Brain microvascular endothelial cell (primary cell): ENCODE measurements around the gene MLLT1.

Source experiments
- DNase-seq: peaks from one replicate; pipeline ENCODE4 v3.0.0-alpha.2; 2020
- H3K27ac ChIP-seq: fragments of 250-450 bp; sonication (Bioruptor Pico); 2 replicates; pipeline ENCODE4 v1.5.1; 2020; ENCODE audit warnings: mild to moderate bottlenecking, moderate library complexity
- H3K27me3 ChIP-seq: fragments of 250-450 bp; sonication (Bioruptor Pico); replicated peaks from 2 replicates; pipeline ENCODE4 v1.5.1; 2020; ENCODE audit warnings: mild to moderate bottlenecking
- H3K36me3 ChIP-seq: fragments of 250-450 bp; sonication (Bioruptor Pico); replicated peaks from 2 replicates; pipeline ENCODE4 v1.5.1; 2020; ENCODE audit warnings: mild to moderate bottlenecking
- H3K4me3 ChIP-seq: 2 replicates; pipeline ENCODE4 v1.5.1; 2011; ENCODE audit warnings: low read depth, mild to moderate bottlenecking, control low read depth, low read length, moderate library complexity
- in situ Hi-C: cut with HindIII; loops from 2 replicates; pipeline ENCODE4 v1.10.0; 2017; ENCODE audit warnings: low sequenced_read_pairs, low pct_ligation_motif_present
- TF ChIP-seq, protein P1 (sequence below): IDR thresholded peaks from 2 replicates; pipeline ENCODE4 v1.5.1; 2011; ENCODE audit warnings: low read depth, mild to moderate bottlenecking, moderate library complexity, low read length, control low read depth, inconsistent platforms; ENCODE audit errors: missing control alignments

MLLT1 gene

DNA sequence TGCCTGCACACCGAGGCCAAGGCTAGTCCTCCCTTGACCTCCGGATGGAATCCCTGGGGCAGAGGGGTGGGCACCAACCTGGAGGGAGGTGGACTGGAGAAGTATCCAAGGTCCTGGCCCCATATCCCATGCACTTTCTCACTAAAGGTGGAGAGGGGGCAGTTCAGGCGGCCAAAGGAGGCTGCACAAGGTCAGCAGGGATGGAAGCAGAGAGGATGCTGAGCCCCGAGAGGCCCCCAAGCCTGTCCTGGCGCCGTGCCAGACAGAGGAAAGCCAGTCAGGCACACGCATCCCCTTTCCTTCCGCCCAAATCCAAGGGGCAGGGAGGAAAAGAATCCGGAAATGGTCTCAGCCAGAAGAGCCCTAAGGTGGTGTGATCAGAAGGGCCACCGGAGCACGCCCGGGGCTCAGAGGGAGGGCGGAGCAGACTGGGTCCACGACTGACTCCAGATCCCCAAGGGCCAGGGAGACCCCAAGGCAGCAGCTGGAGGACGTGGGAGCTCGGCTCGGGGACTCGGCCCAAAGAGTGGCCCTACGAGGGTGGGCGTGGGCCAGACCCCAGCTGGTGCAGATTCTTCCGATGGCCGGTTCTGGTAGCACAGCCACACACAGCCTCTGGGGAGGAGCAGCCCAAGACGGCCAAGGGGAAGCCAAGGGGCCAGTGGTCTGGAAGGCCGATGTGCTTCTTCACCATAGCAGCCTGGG, 60.0 kb downstream of the MLLT1 start:
- TF ChIP-seq, protein P1, sequence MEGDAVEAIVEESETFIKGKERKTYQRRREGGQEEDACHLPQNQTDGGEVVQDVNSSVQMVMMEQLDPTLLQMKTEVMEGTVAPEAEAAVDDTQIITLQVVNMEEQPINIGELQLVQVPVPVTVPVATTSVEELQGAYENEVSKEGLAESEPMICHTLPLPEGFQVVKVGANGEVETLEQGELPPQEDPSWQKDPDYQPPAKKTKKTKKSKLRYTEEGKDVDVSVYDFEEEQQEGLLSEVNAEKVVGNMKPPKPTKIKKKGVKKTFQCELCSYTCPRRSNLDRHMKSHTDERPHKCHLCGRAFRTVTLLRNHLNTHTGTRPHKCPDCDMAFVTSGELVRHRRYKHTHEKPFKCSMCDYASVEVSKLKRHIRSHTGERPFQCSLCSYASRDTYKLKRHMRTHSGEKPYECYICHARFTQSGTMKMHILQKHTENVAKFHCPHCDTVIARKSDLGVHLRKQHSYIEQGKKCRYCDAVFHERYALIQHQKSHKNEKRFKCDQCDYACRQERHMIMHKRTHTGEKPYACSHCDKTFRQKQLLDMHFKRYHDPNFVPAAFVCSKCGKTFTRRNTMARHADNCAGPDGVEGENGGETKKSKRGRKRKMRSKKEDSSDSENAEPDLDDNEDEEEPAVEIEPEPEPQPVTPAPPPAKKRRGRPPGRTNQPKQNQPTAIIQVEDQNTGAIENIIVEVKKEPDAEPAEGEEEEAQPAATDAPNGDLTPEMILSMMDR, result no peak
- no peak overlapping the region for H3K27ac ChIP-seq
- no peak for DNase-seq
- no peaks in the 10 kb centered on the region for H3K27me3 ChIP-seq
- no peak overlapping the region for H3K4me3 ChIP-seq
- H3K36me3 ChIP-seq, result peaks cover 18% of the 10 kb centered on the region
- in situ Hi-C loops, result no loop called here

- Histone ChIP-seq H3K27me3 (no peaks in the 10 kb centered on the region), H3K27ac (no peak overlapping the region), H3K36me3 (peaks cover 18% of the 10 kb centered on the region), H3K4me3 (no peak overlapping the region)
- DNase-seq, result no peak
- in situ Hi-C loops, result no loop called here
- TF ChIP-seq, protein P1, result no peak
These were observed 60.6 kb downstream of the MLLT1 start for GRCh38 chr19:6219147-6219525.

- Histone ChIP-seq H3K27me3 (no peaks in the 10 kb centered on the region), H3K36me3 (peaks cover 18% of the 10 kb centered on the region), H3K27ac (no peak overlapping the region), H3K4me3 (no peak overlapping the region)
- DNase-seq, result peak; percentile 68
- in situ Hi-C loops, result no loop called here
- TF ChIP-seq, protein P1, result peak; percentile 94
These were observed 61.2 kb downstream of the MLLT1 start for GRCh38 chr19:6218491-6219146.

DNA sequence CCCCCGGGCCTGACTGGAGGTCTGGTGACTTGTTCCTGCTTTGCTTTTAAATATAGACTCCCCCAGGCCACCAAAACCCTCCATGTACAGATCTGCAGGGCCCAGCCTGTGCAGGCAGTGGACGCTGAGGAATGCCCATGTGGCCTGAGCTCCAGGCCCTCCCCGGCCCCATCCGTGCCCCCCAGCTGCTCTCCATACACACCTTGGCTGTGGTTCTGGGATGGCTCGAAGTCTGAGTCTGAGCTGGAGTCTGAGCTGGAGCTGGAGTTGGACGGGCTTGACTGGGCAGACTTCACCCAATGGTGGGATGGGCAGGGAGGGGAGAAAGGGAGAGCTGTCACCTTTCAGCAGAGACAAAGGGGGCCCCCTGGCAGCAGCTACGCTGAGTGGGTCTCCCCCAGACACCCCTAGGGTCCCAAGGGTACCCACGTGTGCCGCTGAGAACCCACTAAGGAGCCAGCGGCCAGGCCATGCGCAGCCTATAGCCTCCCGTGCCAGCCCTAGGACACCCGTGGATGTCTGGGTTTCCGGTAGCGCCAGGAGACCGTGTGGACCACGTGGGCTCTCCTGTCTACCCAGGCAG, 61.9 kb downstream of the MLLT1 start:
- in situ Hi-C loops, result no loop called here
- H3K36me3 ChIP-seq, result peaks cover 19% of the 10 kb centered on the region
- TF ChIP-seq, protein P1, result no peak

DNA sequence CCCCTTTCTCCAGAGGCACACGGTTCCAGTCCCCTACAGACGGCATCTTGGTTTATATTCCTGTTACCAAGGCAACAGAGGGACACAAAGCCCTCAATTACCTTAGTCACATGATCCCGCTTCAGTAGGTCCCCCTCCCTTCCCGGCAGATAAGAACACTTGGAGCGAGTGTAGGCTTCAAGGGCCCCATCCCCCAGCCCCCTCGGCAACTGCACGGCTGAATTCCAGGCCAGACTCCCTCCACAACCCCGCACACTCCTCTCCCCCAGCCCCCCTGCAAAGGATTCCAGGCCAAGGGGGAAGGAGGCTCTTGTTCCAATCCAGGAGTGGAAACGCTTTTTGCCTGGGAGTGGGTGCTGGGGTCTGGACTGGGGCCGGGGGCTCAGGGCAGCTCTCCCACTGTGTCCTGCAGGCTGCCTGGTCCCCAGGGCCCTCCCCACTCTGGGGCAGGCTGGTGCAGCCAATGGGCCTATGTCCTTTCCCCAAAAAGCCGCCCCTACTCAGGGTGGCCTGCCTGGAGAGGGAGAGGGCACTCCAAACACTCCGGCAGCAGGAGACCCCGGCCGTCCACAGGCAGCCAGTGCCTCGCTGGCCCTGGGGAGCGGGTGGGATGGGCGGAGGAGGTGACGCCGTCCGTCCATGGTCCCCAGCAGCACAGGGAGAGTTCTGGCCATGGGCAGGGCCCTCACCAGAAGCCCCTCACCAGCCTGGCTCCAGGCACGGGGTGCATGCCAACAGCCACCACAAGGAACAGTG, 62.6 kb downstream of the MLLT1 start:
- H3K4me3 ChIP-seq, result no peak overlapping the region
- H3K27me3 ChIP-seq, result no peaks in the 10 kb centered on the region
- peaks cover 21% of the 10 kb centered on the region for H3K36me3 ChIP-seq
- TF ChIP-seq, protein P1, result no peak
- in situ Hi-C loops, result no loop called here
- H3K27ac ChIP-seq, result no peak overlapping the region
- peak; percentile 22 for DNase-seq

More for the DNA sequence above, 61.9 kb downstream of the MLLT1 start:
- H3K27me3 ChIP-seq, result no peaks in the 10 kb centered on the region
- H3K27ac ChIP-seq, result no peak overlapping the region
- no peak for DNase-seq
- no peak overlapping the region for H3K4me3 ChIP-seq
